HG03571 (cell line): Measurements from ENCODE around the gene WNK2.
"Not testable (repeated sequence)": the region's sequence is repeated elsewhere in the genome, so short reads cannot be mapped to it uniquely, and the experiment has no call there.

ENCODE experiments used
- ATAC-seq: cut with Tn5 transposase; IDR thresholded peaks from one replicate; pipeline ENCODE4 v1.9.1; 2021; ENCODE audit not compliant: unreplicated experiment

Gene WNK2

GRCh38 chr9:93235300-93235960 is 51.5 kb downstream of the WNK2 start:
- no peak for ATAC-seq

- ATAC-seq, result no peak
These were observed 52.7 kb downstream of the WNK2 start for GRCh38 chr9:93236541-93237206.

- ATAC-seq, result no peak
These were observed 53.6 kb downstream of the WNK2 start for GRCh38 chr9:93237540-93237939.

GRCh38 chr9:93238953-93239925 is 55.3 kb downstream of the WNK2 start:
- ATAC-seq, result no peak

- no peak for ATAC-seq
These were observed 57.0 kb downstream of the WNK2 start for GRCh38 chr9:93240891-93241334.

- ATAC-seq, result no peak
These were observed 59.2 kb downstream of the WNK2 start for GRCh38 chr9:93243112-93243511.

- ATAC-seq, result no peak
These were observed 60.2 kb downstream of the WNK2 start for GRCh38 chr9:93244101-93244500.

- ATAC-seq, result no peak
These were observed 60.8 kb downstream of the WNK2 start for GRCh38 chr9:93244510-93245436.

- ATAC-seq, result no peak
These were observed 61.6 kb downstream of the WNK2 start for GRCh38 chr9:93245437-93245970.

GRCh38 chr9:93246111-93246510 is 62.2 kb downstream of the WNK2 start:
- ATAC-seq, result no peak

- no peak for ATAC-seq
These were observed 62.6 kb downstream of the WNK2 start for GRCh38 chr9:93246526-93246925.

GRCh38 chr9:93247099-93247865 is 63.3 kb downstream of the WNK2 start:
- ATAC-seq, result no peak

- no peak for ATAC-seq
These were observed 64.0 kb downstream of the WNK2 start for GRCh38 chr9:93247892-93248291.

GRCh38 chr9:93248386-93249040 is 64.6 kb downstream of the WNK2 start:
- no peak for ATAC-seq

- no peak for ATAC-seq
These were observed 66.2 kb downstream of the WNK2 start for GRCh38 chr9:93250185-93250584.

- not testable (repeated sequence) for ATAC-seq
These were observed 67.4 kb downstream of the WNK2 start for GRCh38 chr9:93251309-93251708.

GRCh38 chr9:93252116-93252780 is 68.3 kb downstream of the WNK2 start:
- ATAC-seq, result no peak

GRCh38 chr9:93252781-93253530 is 69.0 kb downstream of the WNK2 start:
- ATAC-seq, result no peak
